OCI-LY3 (cell line): Measurements from ENCODE around the gene CYSLTR1.
"Not testable (repeated sequence)": the region's sequence is repeated elsewhere in the genome, so short reads cannot be mapped to it uniquely, and the experiment has no call there.

Experiments used
- H2AFZ ChIP-seq: fragments of 200-600, 300-600 bp; shearing (Covaris generic); 2 replicates; pipeline ENCODE4 v1.6.0; 2014; ENCODE audit warnings: antibody characterized with exemption, low read depth, low read length
- H3K27ac ChIP-seq: fragments of 200-600, 300-600 bp; sonication (generic); 2 replicates; pipeline ENCODE4 v1.5.1; 2014; ENCODE audit warnings: mild to moderate bottlenecking, low read length, moderate library complexity, mixed read lengths
- H3K27me3 ChIP-seq: fragments of 200-600, 300-600 bp; sonication (generic); 2 replicates; pipeline ENCODE4 v1.6.1; 2014; ENCODE audit warnings: low read depth, low read length, mixed read lengths
- H3K36me3 ChIP-seq: fragments of 200-600, 300-600 bp; sonication (generic); replicated peaks from 2 replicates; pipeline ENCODE3; 2014; ENCODE audit warnings: low read depth, low read length, mixed read lengths
- H3K4me1 ChIP-seq: fragments of 300-600, 200-600 bp; sonication (generic); 2 replicates; pipeline ENCODE4 v1.6.1; 2014; ENCODE audit warnings: low read length, mixed read lengths
- H3K4me2 ChIP-seq: fragments of 200-600, 300-600 bp; sonication (generic); 2 replicates; pipeline ENCODE4 v1.6.1; 2014; ENCODE audit warnings: low read length, mixed read lengths
- H3K4me3 ChIP-seq: fragments of 300-600, 200-600 bp; sonication (generic); 2 replicates; pipeline ENCODE4 v1.5.1; 2014; ENCODE audit warnings: antibody characterized with exemption, mild to moderate bottlenecking, low read length, moderate library complexity
- H3K79me2 ChIP-seq: fragments of 300-600, 200-600 bp; shearing (Covaris generic); 2 replicates; pipeline ENCODE4 v1.6.1; 2014; ENCODE audit warnings: mild to moderate bottlenecking, low read length, mixed read lengths
- H3K9ac ChIP-seq: fragments of 300-600, 200-600 bp; shearing (Covaris generic); 2 replicates; pipeline ENCODE4 v1.6.0; 2014; ENCODE audit warnings: mild to moderate bottlenecking, low read length, moderate library complexity
- H3K9me3 ChIP-seq: fragments of 200-600, 300-600 bp; shearing (Covaris generic); 2 replicates; pipeline ENCODE4 v1.6.1; 2014; ENCODE audit warnings: low read length, mixed read lengths; ENCODE audit not compliant: insufficient read depth
- H4K20me1 ChIP-seq: fragments of 200-600, 300-600 bp; sonication (generic); 2 replicates; pipeline ENCODE4 v1.6.1; 2016; ENCODE audit warnings: low read length, mixed read lengths; ENCODE audit not compliant: insufficient read depth
- EZH2phosphoT487 ChIP-seq: fragments of 200-600 bp; shearing (Covaris generic); IDR thresholded peaks from 2 replicates; pipeline ENCODE4 v1.6.1; 2018; ENCODE audit warnings: antibody characterized with exemption, mixed run types, low read depth
- TF ChIP-seq, protein P1 (sequence below): fragments of 200-600, 300-600 bp; sonication (generic); IDR thresholded peaks from 2 replicates; pipeline ENCODE4 v1.5.1; 2014; ENCODE audit warnings: antibody characterized with exemption, low read length, low read depth

The CYSLTR1 gene

DNA sequence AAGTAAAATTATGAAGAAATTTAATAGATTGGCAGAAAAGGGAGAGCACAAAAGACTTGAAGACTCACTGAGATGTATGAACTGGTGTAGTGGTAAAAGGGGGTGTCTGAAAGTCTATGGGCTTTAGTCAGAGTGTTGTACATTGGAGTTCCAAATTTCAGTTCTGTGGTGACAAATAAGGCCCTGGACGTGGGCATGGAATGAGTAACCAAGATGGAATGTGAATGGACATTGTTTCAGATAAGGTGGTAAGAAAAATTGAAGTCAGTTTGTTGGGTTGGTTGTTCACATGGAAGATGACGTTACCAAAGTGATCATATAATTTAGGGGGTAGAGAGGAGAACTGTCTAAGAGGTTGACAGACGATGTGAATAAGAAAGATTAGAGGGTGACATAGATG is 13.9 kb downstream of the CYSLTR1 start:
- no peak for TF ChIP-seq EZH2phosphoT487
- TF ChIP-seq, protein P1, sequence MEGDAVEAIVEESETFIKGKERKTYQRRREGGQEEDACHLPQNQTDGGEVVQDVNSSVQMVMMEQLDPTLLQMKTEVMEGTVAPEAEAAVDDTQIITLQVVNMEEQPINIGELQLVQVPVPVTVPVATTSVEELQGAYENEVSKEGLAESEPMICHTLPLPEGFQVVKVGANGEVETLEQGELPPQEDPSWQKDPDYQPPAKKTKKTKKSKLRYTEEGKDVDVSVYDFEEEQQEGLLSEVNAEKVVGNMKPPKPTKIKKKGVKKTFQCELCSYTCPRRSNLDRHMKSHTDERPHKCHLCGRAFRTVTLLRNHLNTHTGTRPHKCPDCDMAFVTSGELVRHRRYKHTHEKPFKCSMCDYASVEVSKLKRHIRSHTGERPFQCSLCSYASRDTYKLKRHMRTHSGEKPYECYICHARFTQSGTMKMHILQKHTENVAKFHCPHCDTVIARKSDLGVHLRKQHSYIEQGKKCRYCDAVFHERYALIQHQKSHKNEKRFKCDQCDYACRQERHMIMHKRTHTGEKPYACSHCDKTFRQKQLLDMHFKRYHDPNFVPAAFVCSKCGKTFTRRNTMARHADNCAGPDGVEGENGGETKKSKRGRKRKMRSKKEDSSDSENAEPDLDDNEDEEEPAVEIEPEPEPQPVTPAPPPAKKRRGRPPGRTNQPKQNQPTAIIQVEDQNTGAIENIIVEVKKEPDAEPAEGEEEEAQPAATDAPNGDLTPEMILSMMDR = no peak
- Histone ChIP-seq H2AFZ (no peak overlapping the region), H3K4me1 (peaks cover 17% of the 10 kb centered on the region), H3K9me3 (no peaks in the 10 kb centered on the region), H3K4me3 (no peak overlapping the region), H3K27ac (no peak overlapping the region), H3K79me2 (no peaks in the 10 kb centered on the region), H3K36me3 (no peaks in the 10 kb centered on the region), H3K9ac (no peak overlapping the region), H4K20me1 (no peaks in the 10 kb centered on the region), H3K27me3 (no peaks in the 10 kb centered on the region), H3K4me2 (no peak overlapping the region)

DNA sequence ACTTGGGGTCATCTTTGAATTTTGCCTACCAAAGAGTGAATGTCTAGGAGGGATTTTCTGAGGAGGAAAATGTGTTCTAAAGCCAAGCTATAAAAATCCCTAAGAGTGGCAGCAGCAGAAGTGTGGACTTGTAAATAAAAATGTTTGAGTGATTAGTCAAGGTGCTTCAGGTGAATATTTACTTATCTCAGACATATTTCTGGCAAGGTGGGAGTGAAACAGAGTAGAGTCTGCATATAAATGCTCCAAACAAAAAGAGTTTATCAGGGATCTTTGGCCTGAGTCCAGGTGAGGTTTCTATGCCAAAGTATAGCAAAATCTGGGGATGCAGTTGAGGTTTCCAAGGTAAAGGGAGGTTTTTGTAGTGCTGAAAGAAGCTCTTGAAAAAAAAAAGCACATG is 19.7 kb downstream of the CYSLTR1 start:
- H3K27ac ChIP-seq = no peak overlapping the region
- H3K9ac ChIP-seq = no peak overlapping the region
- H3K79me2 ChIP-seq = no peaks in the 10 kb centered on the region
- no peak overlapping the region for H3K4me3 ChIP-seq
- H3K27me3 ChIP-seq = no peaks in the 10 kb centered on the region
- no peak overlapping the region for H3K4me2 ChIP-seq
- no peak overlapping the region for H2AFZ ChIP-seq
- H3K36me3 ChIP-seq = no peaks in the 10 kb centered on the region
- TF ChIP-seq, protein P1 = no peak
- TF ChIP-seq EZH2phosphoT487 = no peak
- H3K4me1 ChIP-seq = peaks cover 7% of the 10 kb centered on the region
- H3K9me3 ChIP-seq = no peaks in the 10 kb centered on the region
- H4K20me1 ChIP-seq = no peaks in the 10 kb centered on the region

DNA sequence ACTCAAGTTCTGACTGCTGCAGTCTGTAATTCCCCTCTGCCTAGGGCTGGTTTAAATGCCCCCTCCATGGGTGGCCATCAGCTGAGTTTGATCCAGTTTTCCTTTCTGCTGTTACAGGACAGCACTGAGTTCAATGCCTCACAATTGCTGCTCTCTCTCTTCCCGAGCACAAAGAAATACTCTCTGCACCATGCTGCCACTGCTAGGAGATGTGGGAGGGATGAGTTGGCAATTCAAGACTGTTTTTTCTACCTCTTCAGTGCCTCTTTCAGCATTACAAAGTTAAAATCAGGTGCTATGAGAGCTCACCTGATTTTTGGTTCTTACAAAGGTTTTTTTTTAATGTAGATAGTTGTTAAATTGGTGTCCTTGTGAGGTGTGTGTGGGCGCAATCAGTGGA is 24.3 kb downstream of the CYSLTR1 start:
- H4K20me1 ChIP-seq = no peaks in the 10 kb centered on the region
- H3K9ac ChIP-seq = no peak overlapping the region
- no peaks in the 10 kb centered on the region for H3K27me3 ChIP-seq
- no peaks in the 10 kb centered on the region for H3K36me3 ChIP-seq
- no peak for TF ChIP-seq EZH2phosphoT487
- TF ChIP-seq, protein P1 = no peak
- no peaks in the 10 kb centered on the region for H3K9me3 ChIP-seq
- no peak overlapping the region for H3K4me3 ChIP-seq
- H2AFZ ChIP-seq = no peak overlapping the region
- no peak overlapping the region for H3K27ac ChIP-seq
- no peaks in the 10 kb centered on the region for H3K79me2 ChIP-seq
- H3K4me2 ChIP-seq = no peak overlapping the region
- no peaks in the 10 kb centered on the region for H3K4me1 ChIP-seq

DNA sequence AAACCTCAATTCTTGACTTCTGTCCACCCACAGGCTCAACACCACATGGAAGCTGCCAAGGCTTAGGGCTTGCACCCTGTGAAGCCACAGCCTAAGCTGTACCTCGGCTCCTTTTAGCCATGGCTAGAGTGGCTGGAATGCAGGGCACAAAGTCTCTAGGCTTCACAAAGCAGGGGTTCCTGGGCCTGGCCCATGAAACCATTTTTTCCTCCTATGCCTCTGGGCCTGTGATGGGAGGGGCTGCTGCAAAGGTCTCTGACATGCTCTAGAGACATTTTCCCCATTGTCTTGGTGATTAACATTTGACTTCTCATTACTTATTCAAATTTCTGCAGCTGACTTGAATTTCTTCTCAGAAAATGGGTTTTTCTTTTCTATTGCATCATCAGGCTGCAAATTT is 26.5 kb downstream of the CYSLTR1 start:
- H3K4me1 ChIP-seq, H3K4me2 ChIP-seq, H3K27me3 ChIP-seq, H3K36me3 ChIP-seq, H3K27ac ChIP-seq, H3K9ac ChIP-seq, H3K4me3 ChIP-seq, H2AFZ ChIP-seq, H3K79me2 ChIP-seq, H3K9me3 ChIP-seq, H4K20me1 ChIP-seq: not testable (repeated sequence)

DNA sequence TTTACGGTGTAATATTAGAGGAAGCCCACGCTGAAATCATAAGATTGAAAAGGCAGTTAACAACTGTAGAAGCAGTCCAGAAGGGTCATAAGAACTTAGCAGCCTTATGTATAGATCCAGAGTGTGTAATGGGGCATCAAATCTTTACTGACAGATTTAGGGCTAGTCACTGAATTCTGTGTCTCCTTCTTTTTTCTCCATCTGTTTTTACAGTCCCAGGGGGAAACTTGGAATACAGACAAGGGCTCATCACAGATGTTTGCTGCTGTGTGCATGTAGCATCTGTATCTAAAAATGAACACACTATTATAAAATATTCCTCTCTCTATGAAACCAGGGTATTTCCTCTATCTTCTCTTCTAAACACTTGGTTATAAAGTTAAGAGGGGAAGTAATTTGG is 43.9 kb downstream of the CYSLTR1 start:
- no peaks in the 10 kb centered on the region for H4K20me1 ChIP-seq
- no peak overlapping the region for H3K27ac ChIP-seq
- no peak for TF ChIP-seq EZH2phosphoT487
- TF ChIP-seq, protein P1 = no peak
- H3K4me3 ChIP-seq = no peak overlapping the region
- H3K4me1 ChIP-seq = peaks cover 9% of the 10 kb centered on the region
- no peaks in the 10 kb centered on the region for H3K36me3 ChIP-seq
- no peaks in the 10 kb centered on the region for H3K9me3 ChIP-seq
- H3K79me2 ChIP-seq = no peaks in the 10 kb centered on the region
- H3K27me3 ChIP-seq = no peaks in the 10 kb centered on the region
- H3K4me2 ChIP-seq = no peak overlapping the region
- H2AFZ ChIP-seq = no peak overlapping the region
- no peak overlapping the region for H3K9ac ChIP-seq
